Stimulated activated naive CD8-positive, alpha-beta T cell treated with anti-CD3 and anti-CD28 coated beads, Interleukin-15, Interleukin-2, amounts not matched to agents 100 ng/mL and 50 ng/mL, for 24 hours (primary cell): ENCODE measurements around the gene USP6.
A peak's percentile ranks its signal among the peaks of the same experiment; 100 is the strongest.
"Not testable (repeated sequence)": the region's sequence is repeated elsewhere in the genome, so short reads cannot be mapped to it uniquely, and the experiment has no call there.

Experiments used
- H3K27ac Mint-ChIP-seq: one replicate; pipeline ENCODE4 v1.8.0; 2021; ENCODE audit warnings: mild to moderate bottlenecking, mixed read lengths
- H3K27me3 Mint-ChIP-seq: one replicate; pipeline ENCODE4 v1.8.0; 2021; ENCODE audit warnings: mixed read lengths
- H3K36me3 Mint-ChIP-seq: one replicate; pipeline ENCODE4 v1.8.0; 2021; ENCODE audit warnings: low read depth, mixed read lengths
- H3K4me1 Mint-ChIP-seq: one replicate; pipeline ENCODE4 v1.8.0; 2021; ENCODE audit warnings: low read depth, mixed read lengths
- H3K4me3 Mint-ChIP-seq: one replicate; pipeline ENCODE4 v1.8.0; 2021; ENCODE audit warnings: mild to moderate bottlenecking, mixed read lengths
- H3K9me3 Mint-ChIP-seq: one replicate; pipeline ENCODE4 v1.8.0; 2021; ENCODE audit warnings: mixed read lengths

Gene USP6

GRCh38 chr17:5115673-5116651, at the start of gene USP6:
USP6 (plus strand) TSS chr17:5116032; CDS start chr17:5130368, 14,336 bp downstream.
- Mint-ChIP-seq H3K9me3 (no peaks in the 10 kb centered on the region), H3K27me3 (peaks cover 38% of the 10 kb centered on the region), H3K4me1 (peaks cover 7% of the 10 kb centered on the region), H3K36me3 (peaks cover 22% of the 10 kb centered on the region), H3K27ac (no peak within 1 kb of the TSS), H3K4me3 (no peak within 1 kb of the TSS)

GRCh38 chr17:5068236-5068635, 47.6 kb upstream of the USP6 start:
- no peak overlapping the region for H3K4me3 Mint-ChIP-seq
- no peaks in the 10 kb centered on the region for H3K9me3 Mint-ChIP-seq
- no peaks in the 10 kb centered on the region for H3K36me3 Mint-ChIP-seq
- no peaks in the 10 kb centered on the region for H3K4me1 Mint-ChIP-seq
- H3K27me3 Mint-ChIP-seq: no peaks in the 10 kb centered on the region
- no peak overlapping the region for H3K27ac Mint-ChIP-seq

- H3K27me3 Mint-ChIP-seq: no peaks in the 10 kb centered on the region
- no peak overlapping the region for H3K4me3 Mint-ChIP-seq
- no peak overlapping the region for H3K27ac Mint-ChIP-seq
- no peaks in the 10 kb centered on the region for H3K9me3 Mint-ChIP-seq
- H3K4me1 Mint-ChIP-seq: no peaks in the 10 kb centered on the region
- no peaks in the 10 kb centered on the region for H3K36me3 Mint-ChIP-seq
These were observed 46.1 kb upstream of the USP6 start for GRCh38 chr17:5069724-5070123.

DNA sequence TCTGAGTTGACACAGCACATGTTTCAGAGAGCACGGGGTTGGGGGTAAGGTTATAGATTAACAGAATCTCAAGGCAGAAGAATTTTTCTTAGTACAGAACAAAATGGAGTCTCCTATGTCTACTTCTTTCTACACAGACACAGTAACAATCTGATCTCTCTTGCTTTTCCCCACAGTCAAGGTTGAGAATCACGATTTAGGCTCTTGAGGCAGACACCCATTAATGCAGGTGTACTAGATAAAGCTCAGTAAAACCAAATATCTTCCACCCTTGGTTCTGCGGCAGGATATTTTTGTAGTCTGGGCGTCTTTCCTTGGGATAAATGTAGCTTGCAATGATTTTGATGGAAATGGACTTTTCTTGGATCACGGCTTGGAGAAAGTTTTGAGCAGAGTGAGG, 40.4 kb upstream of the USP6 start:
- Mint-ChIP-seq H3K36me3 (peaks cover 13% of the 10 kb centered on the region), H3K4me1 (peaks cover 22% of the 10 kb centered on the region)
- H3K4me3 Mint-ChIP-seq, H3K9me3 Mint-ChIP-seq, H3K27ac Mint-ChIP-seq, H3K27me3 Mint-ChIP-seq: not testable (repeated sequence)

DNA sequence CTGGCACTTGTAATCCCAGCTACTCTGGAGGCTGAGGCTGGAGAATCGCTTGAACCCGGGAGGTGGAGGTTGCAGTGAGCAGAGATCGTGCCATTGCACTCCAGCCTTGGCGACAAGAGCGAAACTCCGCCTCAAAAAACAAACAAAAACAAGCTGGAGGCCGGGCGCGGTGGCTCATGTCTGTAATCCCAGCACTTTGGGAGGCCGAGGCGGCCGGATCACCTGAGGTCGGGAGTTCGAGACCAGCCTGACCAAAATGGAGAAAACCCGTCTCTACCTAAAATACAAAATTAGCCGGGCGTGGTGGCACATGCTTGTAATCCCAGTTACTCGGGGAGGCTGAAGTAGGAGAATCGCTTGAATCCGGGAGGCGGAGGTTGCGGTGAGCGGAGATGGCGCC, 38.6 kb upstream of the USP6 start:
- not testable (repeated sequence) for H3K27me3 Mint-ChIP-seq, H3K9me3 Mint-ChIP-seq, H3K27ac Mint-ChIP-seq
- peak overlapping the region; percentile 85 for H3K4me3 Mint-ChIP-seq
- H3K4me1 Mint-ChIP-seq: peaks cover 22% of the 10 kb centered on the region
- peaks cover 17% of the 10 kb centered on the region for H3K36me3 Mint-ChIP-seq

GRCh38 chr17:5077781-5078105, 38.1 kb upstream of the USP6 start:
- Mint-ChIP-seq H3K9me3 (peaks cover 11% of the 10 kb centered on the region), H3K4me3 (peak overlapping the region; percentile 85), H3K4me1 (peaks cover 23% of the 10 kb centered on the region), H3K36me3 (peaks cover 22% of the 10 kb centered on the region), H3K27me3 (no peaks in the 10 kb centered on the region), H3K27ac (peak overlapping the region; percentile 90)

GRCh38 chr17:5078106-5079028, 37.5 kb upstream of the USP6 start, which contains the start of gene ZFP3:
ZFP3 (plus strand) TSS chr17:5078467; CDS start chr17:5091505, 13,038 bp downstream.
- H3K27me3 Mint-ChIP-seq: no peaks in the 10 kb centered on the region
- peaks cover 26% of the 10 kb centered on the region for H3K4me1 Mint-ChIP-seq
- peaks cover 15% of the 10 kb centered on the region for H3K9me3 Mint-ChIP-seq
- H3K36me3 Mint-ChIP-seq: peaks cover 26% of the 10 kb centered on the region
- H3K27ac Mint-ChIP-seq: peak within 1 kb of the TSS; percentile 90
- peak within 1 kb of the TSS; percentile 85 for H3K4me3 Mint-ChIP-seq

GRCh38 chr17:5080591-5080990, 35.2 kb upstream of the USP6 start:
- peaks cover 42% of the 10 kb centered on the region for H3K36me3 Mint-ChIP-seq
- no peak overlapping the region for H3K4me3 Mint-ChIP-seq
- peaks cover 28% of the 10 kb centered on the region for H3K9me3 Mint-ChIP-seq
- no peaks in the 10 kb centered on the region for H3K27me3 Mint-ChIP-seq
- H3K4me1 Mint-ChIP-seq: peaks cover 30% of the 10 kb centered on the region
- H3K27ac Mint-ChIP-seq: no peak overlapping the region

GRCh38 chr17:5092218-5093010, 23.4 kb upstream of the USP6 start:
- Mint-ChIP-seq H3K27me3 (peaks cover 12% of the 10 kb centered on the region), H3K4me3 (no peak overlapping the region), H3K9me3 (peaks cover 52% of the 10 kb centered on the region), H3K27ac (no peak overlapping the region), H3K4me1 (peaks cover 9% of the 10 kb centered on the region), H3K36me3 (peaks cover 87% of the 10 kb centered on the region)

- Mint-ChIP-seq H3K27me3 (peaks cover 21% of the 10 kb centered on the region), H3K36me3 (peaks cover 46% of the 10 kb centered on the region), H3K4me1 (peaks cover 10% of the 10 kb centered on the region), H3K4me3 (peak overlapping the region; percentile 68), H3K27ac (no peak overlapping the region), H3K9me3 (peaks cover 34% of the 10 kb centered on the region)
These were observed 19.1 kb upstream of the USP6 start for GRCh38 chr17:5096731-5097100.

DNA sequence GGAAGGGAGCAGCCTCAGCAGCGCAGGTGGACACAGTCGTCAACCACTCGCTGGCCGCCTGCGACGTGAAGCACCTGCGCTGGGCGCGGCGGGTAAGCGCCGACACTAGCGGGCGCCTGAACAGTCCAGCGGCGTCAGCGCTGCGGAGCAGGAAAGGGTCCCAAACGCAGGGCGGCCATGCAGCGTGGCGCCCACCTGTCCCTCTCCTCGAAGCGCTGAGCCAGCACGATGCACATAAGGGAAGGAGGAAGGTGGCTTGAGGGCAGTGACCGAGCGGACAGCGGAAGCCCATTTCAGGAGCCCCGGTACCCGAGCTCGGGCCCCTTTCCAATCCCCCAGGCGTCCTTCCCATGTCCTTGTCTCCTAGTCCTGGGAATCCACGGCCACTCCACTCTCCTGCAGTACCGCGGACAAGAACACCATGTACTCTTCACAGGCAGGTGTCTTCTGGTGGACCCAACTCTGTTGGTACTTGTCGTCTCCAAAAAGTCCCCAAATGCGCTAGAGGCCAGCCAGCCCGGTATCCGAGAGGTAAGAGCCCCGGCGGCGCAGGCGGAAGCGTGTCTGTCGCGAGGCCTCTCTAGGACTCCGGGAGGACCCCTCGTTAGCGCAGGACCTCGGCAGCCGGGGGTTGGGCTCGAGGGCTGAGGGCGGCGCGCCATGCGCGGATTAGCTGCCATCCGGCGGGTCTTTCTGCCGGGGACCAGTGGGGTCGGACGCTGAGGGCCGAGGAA, 18.6 kb upstream of the USP6 start:
- H3K27me3 Mint-ChIP-seq: peaks cover 21% of the 10 kb centered on the region
- H3K9me3 Mint-ChIP-seq: peaks cover 29% of the 10 kb centered on the region
- H3K4me3 Mint-ChIP-seq: peak overlapping the region; percentile 68
- peaks cover 10% of the 10 kb centered on the region for H3K4me1 Mint-ChIP-seq
- H3K36me3 Mint-ChIP-seq: peaks cover 41% of the 10 kb centered on the region
- H3K27ac Mint-ChIP-seq: no peak overlapping the region

- H3K27ac Mint-ChIP-seq: no peak overlapping the region
- H3K9me3 Mint-ChIP-seq: peaks cover 16% of the 10 kb centered on the region
- H3K4me1 Mint-ChIP-seq: peaks cover 10% of the 10 kb centered on the region
- peaks cover 21% of the 10 kb centered on the region for H3K27me3 Mint-ChIP-seq
- H3K4me3 Mint-ChIP-seq: no peak overlapping the region
- H3K36me3 Mint-ChIP-seq: peaks cover 29% of the 10 kb centered on the region
These were observed 16.6 kb upstream of the USP6 start for GRCh38 chr17:5099271-5099670.

DNA sequence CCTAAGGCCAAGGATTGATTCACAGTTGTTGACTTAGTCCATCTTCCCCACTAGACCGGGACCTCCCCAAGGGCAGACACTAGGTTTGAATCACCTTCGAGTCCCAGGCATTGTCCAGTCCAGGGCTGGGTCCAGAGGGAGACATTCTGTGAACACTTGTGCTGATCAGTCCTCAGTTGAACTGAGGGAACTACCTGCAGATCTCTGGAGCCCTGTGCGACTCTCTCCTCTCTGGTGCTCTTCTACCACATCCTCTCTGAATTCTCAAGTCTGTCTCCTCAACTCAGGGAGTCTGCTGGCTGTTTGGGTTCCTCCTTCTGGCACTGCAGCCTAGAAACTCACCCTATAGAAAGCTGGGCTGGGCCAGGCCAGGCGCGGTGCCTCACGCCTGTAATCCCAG, 15.0 kb upstream of the USP6 start:
- H3K36me3 Mint-ChIP-seq: peaks cover 31% of the 10 kb centered on the region
- H3K4me3 Mint-ChIP-seq: no peak overlapping the region
- H3K27ac Mint-ChIP-seq: no peak overlapping the region
- H3K4me1 Mint-ChIP-seq: peaks cover 10% of the 10 kb centered on the region
- peaks cover 13% of the 10 kb centered on the region for H3K9me3 Mint-ChIP-seq
- peaks cover 21% of the 10 kb centered on the region for H3K27me3 Mint-ChIP-seq

DNA sequence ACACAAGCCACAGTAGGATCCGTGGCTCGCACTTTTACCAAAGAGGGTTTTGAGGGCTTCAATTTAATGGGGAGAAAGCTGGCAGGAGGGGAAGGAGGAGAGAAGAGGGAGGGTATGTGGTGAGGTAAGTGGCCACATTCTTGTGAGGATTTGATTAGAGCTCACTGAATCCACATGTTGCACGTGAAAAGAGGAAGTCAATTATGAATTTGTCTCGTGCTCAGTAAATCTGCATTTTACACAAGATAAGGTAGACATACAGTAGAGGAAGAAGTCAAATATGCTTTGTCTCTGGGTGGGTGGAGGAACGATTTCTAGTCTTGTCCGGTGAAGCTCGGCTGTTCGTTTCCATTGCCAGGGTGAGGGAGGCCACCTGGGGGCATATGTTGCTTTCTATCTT, 5.0 kb upstream of the USP6 start:
- Mint-ChIP-seq H3K4me3 (peak overlapping the region; percentile 92), H3K27me3 (peaks cover 10% of the 10 kb centered on the region), H3K9me3 (peaks cover 8% of the 10 kb centered on the region), H3K36me3 (peaks cover 70% of the 10 kb centered on the region), H3K4me1 (peaks cover 31% of the 10 kb centered on the region), H3K27ac (peak overlapping the region; percentile 79)
